ENCODE data around the gene SLC6A20. TPM values are rescaled to one million over a fixed set of nuclear protein-coding genes. Genes with fewer than 3 reads are reported as not detected.

SLC6A20 gene
- polyA plus RNA-seq, 4 donors, result 0.08 to 0.30 (median 0.10) TPM

DNA sequence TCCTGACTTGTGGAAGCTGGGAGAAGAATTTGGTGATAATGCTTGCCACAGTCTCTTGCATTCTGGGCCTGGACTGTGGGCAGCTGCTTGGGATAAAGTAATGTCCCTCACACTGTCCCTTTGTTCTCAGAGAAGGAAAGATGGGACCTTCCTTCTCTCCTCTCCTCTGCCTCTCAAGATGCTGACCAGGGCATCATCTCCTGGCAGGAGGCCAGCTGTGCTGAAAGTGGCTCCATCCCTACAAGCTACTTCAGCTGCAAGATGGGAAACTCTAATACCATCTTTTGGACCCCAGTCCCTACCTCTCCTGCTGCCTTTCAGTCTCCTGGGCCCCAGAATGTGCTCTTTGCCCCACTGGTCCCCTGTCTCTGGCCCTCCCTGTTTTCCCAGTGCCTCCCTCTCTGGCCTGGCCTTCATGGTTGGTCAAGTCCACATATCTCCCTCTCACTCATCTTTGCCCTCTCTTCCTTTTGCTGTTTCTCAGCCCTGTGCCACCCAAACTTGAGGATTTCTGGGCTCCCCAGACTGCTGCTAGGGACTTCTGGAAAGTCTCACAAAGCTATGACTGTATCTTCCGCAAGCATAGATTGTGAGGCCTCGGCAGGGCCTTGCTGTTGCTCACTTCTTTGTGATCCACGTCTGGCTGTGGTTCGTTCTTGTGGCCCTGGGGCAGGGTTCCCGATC lies 7.1 kb upstream of the SLC6A20 start:
- no peak for DNase-seq (ENCODE audit: low read depth in 4 of 4, low spot score in 3 of 4)

GRCh38 chr3:45802146-45802545 lies 5.8 kb upstream of the SLC6A20 start:
- DNase-seq (ENCODE audit: low read depth in 4 of 4, low spot score in 3 of 4), result no peak

GRCh38 chr3:45800611-45801010 lies 4.3 kb upstream of the SLC6A20 start:
- no peak for DNase-seq (ENCODE audit: low read depth in 4 of 4, low spot score in 3 of 4)

- no peak for DNase-seq (ENCODE audit: low read depth in 4 of 4, low spot score in 3 of 4)
Observed at GRCh38 chr3:45799586-45799985, 3.2 kb upstream of the SLC6A20 start.

DNA sequence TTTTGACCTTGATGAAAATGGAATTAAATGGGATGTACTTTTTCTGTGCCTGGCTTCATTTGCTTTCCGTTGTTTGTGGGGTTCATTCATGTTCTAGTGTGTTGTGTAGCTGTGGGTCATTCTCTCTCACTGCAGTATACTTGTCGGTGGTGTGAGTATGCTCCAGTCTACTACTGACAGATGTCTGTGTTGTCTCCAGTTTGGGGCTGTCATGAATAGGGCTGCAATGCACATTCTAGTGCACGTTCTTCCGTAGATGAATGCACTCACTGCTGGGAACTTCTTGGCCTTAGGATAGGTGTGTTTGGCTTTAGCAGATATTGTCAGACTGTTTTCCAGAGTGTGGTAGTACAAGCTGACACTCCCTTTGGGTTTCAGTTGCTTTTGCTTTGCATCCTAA lies 1.7 kb upstream of the SLC6A20 start:
- no peak for DNase-seq (ENCODE audit: low read depth in 4 of 4, low spot score in 3 of 4)

DNA sequence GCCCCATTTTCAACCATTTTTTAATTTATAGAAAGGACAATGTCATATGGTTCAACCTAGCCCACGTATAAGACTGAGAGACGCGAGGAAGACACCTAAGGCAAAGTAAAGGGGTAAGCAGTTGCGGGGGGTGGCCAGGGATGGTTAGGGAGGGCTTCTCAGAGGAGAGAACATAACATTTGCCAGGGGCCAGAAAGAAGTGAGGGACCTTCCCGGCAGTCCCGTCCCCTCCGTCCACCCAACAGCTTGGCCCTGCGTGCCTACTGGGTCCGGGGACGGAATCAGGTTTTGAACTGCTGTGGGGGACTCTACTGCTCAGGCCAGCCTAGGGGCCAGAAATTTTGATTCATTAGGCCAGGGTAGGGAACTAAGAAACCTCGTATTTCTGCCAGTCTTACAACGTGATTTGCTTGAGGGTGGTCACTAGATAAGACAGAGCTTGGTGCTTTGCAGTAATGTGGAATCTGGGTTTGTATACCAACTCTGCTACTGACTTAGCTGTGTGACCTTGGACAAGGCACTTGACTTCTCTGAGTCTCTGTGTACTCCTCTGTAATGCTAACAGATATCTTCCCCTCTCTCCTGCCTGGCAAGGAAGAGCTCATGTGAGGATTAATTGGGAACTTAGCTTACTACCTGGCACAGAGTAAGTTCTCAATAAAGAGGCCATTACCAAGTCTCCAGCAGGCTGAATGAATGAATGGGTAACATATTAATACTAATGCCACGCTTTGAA lies 734 bp upstream of the SLC6A20 start:
- DNase-seq (ENCODE audit: low read depth in 4 of 4, low spot score in 3 of 4), result no peak

- DNase-seq (ENCODE audit: low read depth in 4 of 4, low spot score in 3 of 4), result peak in 1 of 4 donors; percentile 26
Observed at GRCh38 chr3:45795509-45795881, 841 bp downstream of the SLC6A20 start.

DNA sequence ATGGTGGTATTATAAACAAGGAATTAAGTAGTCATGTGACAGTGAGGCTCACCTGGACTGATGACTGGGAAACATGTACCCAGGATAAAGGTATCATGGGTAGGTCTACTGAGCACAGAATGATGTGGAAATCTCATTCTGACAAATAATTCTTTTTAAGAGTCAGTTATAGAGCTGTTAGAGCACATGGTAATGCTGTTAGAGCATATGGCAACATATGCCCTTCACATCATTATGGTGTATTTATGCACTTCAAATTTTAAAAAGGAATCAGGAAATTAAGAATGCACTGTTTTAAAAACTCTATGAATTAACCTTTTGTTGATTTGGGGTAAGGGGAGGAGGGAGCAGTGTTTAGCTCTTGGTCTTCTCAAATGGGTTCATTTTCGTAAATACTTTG lies 1.7 kb downstream of the SLC6A20 start:
- no peak for DNase-seq (ENCODE audit: low read depth in 4 of 4, low spot score in 3 of 4)

DNA sequence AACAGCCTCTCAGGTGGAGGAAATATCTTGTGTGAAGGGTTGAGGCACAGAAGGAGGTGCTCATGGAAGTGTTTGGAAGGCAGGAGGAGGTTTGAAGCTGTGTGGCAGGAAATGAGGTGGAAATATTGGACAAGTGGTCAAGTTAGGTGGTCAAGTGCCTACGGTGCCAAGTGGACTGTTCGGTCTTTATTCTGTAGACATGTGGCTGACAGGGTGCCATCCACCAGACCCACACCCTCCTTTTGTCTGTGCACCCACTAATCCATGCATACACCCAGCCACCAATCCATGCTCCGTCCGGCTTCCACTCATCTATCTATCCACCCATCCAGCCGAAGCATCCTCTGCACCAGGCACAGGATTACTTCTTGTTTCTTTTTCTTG lies 2.2 kb downstream of the SLC6A20 start:
- DNase-seq (ENCODE audit: low read depth in 4 of 4, low spot score in 3 of 4), result no peak

GRCh38 chr3:45793482-45794176 lies 2.7 kb downstream of the SLC6A20 start:
- no peak for DNase-seq (ENCODE audit: low read depth in 4 of 4, low spot score in 3 of 4)

- no peak for DNase-seq (ENCODE audit: low read depth in 4 of 4, low spot score in 3 of 4)
Observed at GRCh38 chr3:45792516-45793172, 3.7 kb downstream of the SLC6A20 start.

DNA sequence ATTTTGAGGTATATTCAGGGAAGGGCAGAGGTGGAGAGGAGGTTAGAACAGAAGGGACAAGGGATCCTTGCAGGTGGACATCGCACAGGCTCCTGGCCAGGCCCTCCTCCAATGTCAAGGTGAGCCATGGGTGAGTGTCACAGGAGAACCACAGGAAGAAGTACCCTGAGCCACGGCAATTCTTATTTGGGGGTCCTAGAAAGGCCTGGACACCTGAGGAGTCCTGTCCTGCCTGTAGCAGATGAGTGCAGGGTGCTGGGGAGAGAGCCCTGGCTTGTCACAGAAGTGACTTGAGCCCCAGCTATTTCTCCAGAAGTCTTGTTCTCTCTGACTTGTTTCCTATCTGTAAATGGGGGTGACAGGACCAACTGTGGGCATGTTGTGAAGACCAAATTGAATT lies 4.3 kb downstream of the SLC6A20 start:
- no peak for DNase-seq (ENCODE audit: low read depth in 4 of 4, low spot score in 3 of 4)

GRCh38 chr3:45790596-45790995 lies 5.7 kb downstream of the SLC6A20 start:
- no peak for DNase-seq (ENCODE audit: low read depth in 4 of 4, low spot score in 3 of 4)

GRCh38 chr3:45789235-45789812 lies 7.0 kb downstream of the SLC6A20 start:
- DNase-seq (ENCODE audit: low read depth in 4 of 4, low spot score in 3 of 4), result no peak

DNA sequence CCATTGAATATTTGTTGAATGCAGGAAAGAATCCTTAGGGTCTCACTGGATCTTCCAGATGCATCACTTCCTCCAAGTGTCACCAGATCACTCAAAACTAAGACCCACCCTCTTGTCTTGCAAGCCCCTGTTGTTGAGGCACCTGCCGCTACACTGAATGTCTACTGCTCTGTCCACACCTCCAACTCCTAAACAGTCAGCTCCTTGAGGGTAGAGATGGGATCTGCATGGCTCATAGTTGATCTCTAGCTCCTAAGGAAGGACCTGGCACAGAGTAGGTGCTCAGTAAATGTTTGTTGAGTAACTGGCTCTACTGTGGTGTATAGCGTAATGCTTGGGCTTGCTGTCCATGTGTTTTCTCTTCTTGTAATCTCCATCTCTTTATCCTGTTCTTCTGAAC lies 8.8 kb downstream of the SLC6A20 start:
- DNase-seq (ENCODE audit: low read depth in 4 of 4, low spot score in 3 of 4), result no peak

DNA sequence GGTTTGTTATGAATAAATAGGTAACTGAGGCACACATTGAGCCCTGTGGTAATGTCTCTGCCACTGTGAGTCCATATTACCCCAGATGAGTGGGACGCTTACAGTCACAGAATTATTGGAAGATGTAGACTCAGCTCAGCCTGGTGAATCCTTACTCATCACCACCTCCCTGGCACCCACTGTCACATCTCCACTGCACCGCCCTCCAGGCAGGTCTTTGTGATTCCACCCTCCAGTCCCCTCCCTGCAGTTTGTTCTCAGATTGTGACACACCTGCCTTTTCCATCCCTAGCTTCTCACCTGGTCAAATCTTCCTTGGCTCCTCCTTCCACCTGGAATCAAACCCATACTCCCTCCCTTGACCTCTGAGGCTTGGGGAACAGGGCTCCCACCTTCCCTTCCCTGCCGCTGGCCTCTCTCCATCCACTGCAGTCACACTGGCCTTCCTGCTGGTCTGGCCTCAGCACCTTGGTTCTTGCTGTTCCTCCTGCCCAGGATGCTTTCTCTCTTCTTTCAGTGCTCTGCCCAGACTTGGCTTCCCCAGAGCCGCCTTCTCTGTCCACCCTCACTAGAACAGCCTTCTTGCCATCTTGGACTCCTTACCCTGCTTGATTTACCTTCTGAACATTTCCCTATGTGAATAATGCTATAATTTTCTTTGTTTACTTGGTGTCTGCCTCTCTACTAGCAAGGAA lies 9.4 kb downstream of the SLC6A20 start:
- DNase-seq (ENCODE audit: low read depth in 4 of 4, low spot score in 3 of 4), result no peak

DNA sequence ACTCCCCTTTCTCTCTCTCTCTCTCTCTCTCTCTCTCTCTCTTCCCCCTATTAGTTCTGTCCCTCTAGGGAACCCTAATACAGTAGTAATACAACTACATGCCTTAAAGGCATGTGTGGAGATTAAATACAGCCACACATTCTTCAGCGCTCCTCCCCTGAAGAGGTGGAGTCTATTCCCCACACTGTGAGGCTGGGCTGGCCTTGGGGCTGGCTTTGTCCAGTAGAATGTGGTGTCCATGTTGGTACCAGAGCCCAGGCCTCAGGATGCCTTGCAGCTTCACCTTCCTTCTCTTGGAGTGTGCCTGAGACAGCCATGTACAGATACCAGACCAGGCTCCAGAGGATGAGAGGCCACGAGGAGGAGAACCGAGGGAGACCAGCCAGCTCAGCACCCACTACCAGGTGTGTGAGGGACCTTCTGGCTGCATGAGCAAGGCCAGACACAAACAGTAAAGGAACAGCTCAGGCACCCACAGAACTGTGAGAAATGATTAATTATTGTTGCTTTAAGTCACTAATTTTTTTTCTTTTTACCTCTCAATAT lies 10.7 kb downstream of the SLC6A20 start:
- DNase-seq (ENCODE audit: low read depth in 4 of 4, low spot score in 3 of 4), result no peak

GRCh38 chr3:45783667-45784066 lies 12.7 kb downstream of the SLC6A20 start:
- no peak for DNase-seq (ENCODE audit: low read depth in 4 of 4, low spot score in 3 of 4)

- DNase-seq (ENCODE audit: low read depth in 4 of 4, low spot score in 3 of 4), result no peak
Observed at GRCh38 chr3:45782381-45782780, 14.0 kb downstream of the SLC6A20 start.

- no peak for DNase-seq (ENCODE audit: low read depth in 4 of 4, low spot score in 3 of 4)
Observed at GRCh38 chr3:45781841-45782240, 14.5 kb downstream of the SLC6A20 start.

Data from right renal pelvis (tissue), 4 donors.